MM.1S (cell line): ENCODE data around the gene FARP1.

Experiments
- DNase-seq: peaks from one replicate; pipeline ENCODE4 v3.0.0-alpha.2; 2015
- H2AFZ ChIP-seq: fragments of 300-600 bp; sonication (generic); 2 replicates; pipeline ENCODE4 v1.6.0; 2016; ENCODE audit warnings: antibody characterized with exemption, low read length
- H3F3A ChIP-seq: fragments of 300-600 bp; sonication (generic); 2 replicates; pipeline ENCODE4 v1.6.1; 2016; ENCODE audit warnings: mild to moderate bottlenecking, antibody characterized with exemption, low read length, moderate library complexity, mixed read lengths; ENCODE audit not compliant: insufficient read depth
- H3K27ac ChIP-seq: fragments of 300-600 bp; sonication (generic); 2 replicates; pipeline ENCODE4 v1.5.1; 2016; ENCODE audit warnings: mild to moderate bottlenecking, low read length
- H3K27me3 ChIP-seq: fragments of 300-600 bp; sonication (generic); replicated peaks from 2 replicates; pipeline ENCODE4 v1.6.0; 2016; ENCODE audit warnings: low read length; ENCODE audit not compliant: insufficient read depth
- H3K36me3 ChIP-seq: fragments of 300-600 bp; sonication (generic); replicated peaks from 2 replicates; pipeline ENCODE4 v1.6.1; 2016; ENCODE audit warnings: mild to moderate bottlenecking, low read length, mixed read lengths; ENCODE audit not compliant: insufficient read depth
- H3K4me1 ChIP-seq: fragments of 300-600 bp; sonication (generic); 2 replicates; pipeline ENCODE4 v1.6.1; 2016; ENCODE audit warnings: low read length, mixed read lengths
- H3K4me2 ChIP-seq: fragments of 300-600 bp; sonication (generic); 2 replicates; pipeline ENCODE4 v1.6.0; 2016; ENCODE audit warnings: low read depth, low read length
- H3K4me3 ChIP-seq: fragments of 300-600 bp; sonication (generic); 2 replicates; pipeline ENCODE4 v1.5.1; 2016; ENCODE audit warnings: low read length, mixed read lengths
- H3K79me2 ChIP-seq: fragments of 300-600 bp; sonication (generic); 2 replicates; pipeline ENCODE4 v1.6.1; 2016; ENCODE audit warnings: mixed run types, low read length, mixed read lengths
- H3K9ac ChIP-seq: fragments of 300-600 bp; sonication (generic); 2 replicates; pipeline ENCODE4 v1.6.1; 2016; ENCODE audit warnings: low read length, mixed read lengths
- H3K9me2 ChIP-seq: fragments of 300-600 bp; sonication (generic); replicated peaks from 2 replicates; pipeline ENCODE4 v1.6.1; 2016; ENCODE audit warnings: mild to moderate bottlenecking, low read length, mixed read lengths; ENCODE audit not compliant: insufficient read depth
- H3K9me3 ChIP-seq: fragments of 300-600 bp; sonication (generic); replicated peaks from 2 replicates; pipeline ENCODE4 v1.6.1; 2016; ENCODE audit warnings: mild to moderate bottlenecking, low read length, mixed read lengths; ENCODE audit not compliant: insufficient read depth
- H4K20me1 ChIP-seq: fragments of 300-600 bp; sonication (generic); 2 replicates; pipeline ENCODE4 v1.6.1; 2016; ENCODE audit warnings: mild to moderate bottlenecking, low read length, moderate library complexity, mixed read lengths; ENCODE audit not compliant: insufficient read depth
- EZH2 ChIP-seq: fragments of 300-600 bp; sonication (generic); optimal IDR thresholded peaks from 2 replicates; pipeline ENCODE3; 2017; ENCODE audit warnings: low read depth, mild to moderate bottlenecking, antibody characterized with exemption, low read length, mixed read lengths
- EZH2phosphoT487 ChIP-seq: fragments of 300-600 bp; sonication (generic); IDR thresholded peaks from 2 replicates; pipeline ENCODE4 v1.6.1; 2018; ENCODE audit warnings: antibody characterized with exemption, low read length
- TF ChIP-seq, protein P1 (sequence below): fragments of 300-600 bp; sonication (generic); IDR thresholded peaks from 2 replicates; pipeline ENCODE4 v1.5.1; 2016; ENCODE audit warnings: antibody characterized with exemption, low read length, mixed read lengths

The FARP1 gene

DNA sequence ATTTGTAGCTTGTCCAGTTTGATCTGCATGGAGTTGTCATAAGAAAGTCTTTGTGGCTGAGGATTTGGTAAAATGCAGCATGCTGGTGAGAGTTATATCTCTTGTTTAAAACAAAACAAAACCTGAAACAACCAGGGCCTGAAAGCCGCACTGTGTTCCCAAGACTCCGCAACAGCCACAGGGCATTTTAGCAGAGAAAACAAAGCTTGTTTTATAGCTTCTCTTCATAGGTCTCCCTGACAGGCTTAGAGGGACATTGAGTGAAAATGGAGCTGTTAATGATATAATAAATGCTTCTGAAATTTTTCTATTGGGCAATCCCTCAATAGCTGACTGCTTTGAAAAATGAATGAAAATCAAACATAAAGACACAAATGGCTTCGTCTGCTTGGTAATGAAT lies 182.8 kb downstream of the FARP1 start:
- Histone ChIP-seq H3K4me1 (no peaks in the 10 kb centered on the region), H2AFZ (no peak overlapping the region), H3K9me3 (no peaks in the 10 kb centered on the region), H4K20me1 (no peaks in the 10 kb centered on the region), H3K27ac (no peak overlapping the region), H3K9me2 (no peaks in the 10 kb centered on the region), H3K9ac (no peak overlapping the region), H3F3A (no peaks in the 10 kb centered on the region), H3K36me3 (no peaks in the 10 kb centered on the region), H3K79me2 (no peaks in the 10 kb centered on the region), H3K4me3 (no peak overlapping the region), H3K27me3 (no peaks in the 10 kb centered on the region), H3K4me2 (no peak overlapping the region)
- TF ChIP-seq EZH2phosphoT487 (no peak), EZH2 (no peak)
- TF ChIP-seq, protein P1, sequence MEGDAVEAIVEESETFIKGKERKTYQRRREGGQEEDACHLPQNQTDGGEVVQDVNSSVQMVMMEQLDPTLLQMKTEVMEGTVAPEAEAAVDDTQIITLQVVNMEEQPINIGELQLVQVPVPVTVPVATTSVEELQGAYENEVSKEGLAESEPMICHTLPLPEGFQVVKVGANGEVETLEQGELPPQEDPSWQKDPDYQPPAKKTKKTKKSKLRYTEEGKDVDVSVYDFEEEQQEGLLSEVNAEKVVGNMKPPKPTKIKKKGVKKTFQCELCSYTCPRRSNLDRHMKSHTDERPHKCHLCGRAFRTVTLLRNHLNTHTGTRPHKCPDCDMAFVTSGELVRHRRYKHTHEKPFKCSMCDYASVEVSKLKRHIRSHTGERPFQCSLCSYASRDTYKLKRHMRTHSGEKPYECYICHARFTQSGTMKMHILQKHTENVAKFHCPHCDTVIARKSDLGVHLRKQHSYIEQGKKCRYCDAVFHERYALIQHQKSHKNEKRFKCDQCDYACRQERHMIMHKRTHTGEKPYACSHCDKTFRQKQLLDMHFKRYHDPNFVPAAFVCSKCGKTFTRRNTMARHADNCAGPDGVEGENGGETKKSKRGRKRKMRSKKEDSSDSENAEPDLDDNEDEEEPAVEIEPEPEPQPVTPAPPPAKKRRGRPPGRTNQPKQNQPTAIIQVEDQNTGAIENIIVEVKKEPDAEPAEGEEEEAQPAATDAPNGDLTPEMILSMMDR = no peak
- no peak for DNase-seq

DNA sequence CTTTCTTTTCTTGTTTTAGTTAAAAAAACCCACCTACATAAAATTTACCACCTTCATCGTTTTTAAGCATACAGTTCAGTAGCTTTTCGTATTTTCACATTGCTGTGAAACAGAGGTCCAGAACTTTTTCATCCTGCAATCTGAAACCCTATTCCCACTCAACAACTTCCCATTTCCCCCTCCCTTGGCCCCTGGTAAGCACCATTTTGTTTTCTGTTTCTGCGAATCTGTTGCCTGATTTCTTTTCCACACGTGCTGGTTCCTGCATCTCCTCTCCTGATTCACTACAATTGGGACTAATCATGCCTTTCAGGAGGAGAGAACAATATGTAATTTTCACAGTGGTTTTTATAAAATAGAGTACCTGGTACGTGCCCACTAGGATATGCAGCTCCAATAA lies 183.4 kb downstream of the FARP1 start:
- H3K27me3 ChIP-seq = no peaks in the 10 kb centered on the region

DNA sequence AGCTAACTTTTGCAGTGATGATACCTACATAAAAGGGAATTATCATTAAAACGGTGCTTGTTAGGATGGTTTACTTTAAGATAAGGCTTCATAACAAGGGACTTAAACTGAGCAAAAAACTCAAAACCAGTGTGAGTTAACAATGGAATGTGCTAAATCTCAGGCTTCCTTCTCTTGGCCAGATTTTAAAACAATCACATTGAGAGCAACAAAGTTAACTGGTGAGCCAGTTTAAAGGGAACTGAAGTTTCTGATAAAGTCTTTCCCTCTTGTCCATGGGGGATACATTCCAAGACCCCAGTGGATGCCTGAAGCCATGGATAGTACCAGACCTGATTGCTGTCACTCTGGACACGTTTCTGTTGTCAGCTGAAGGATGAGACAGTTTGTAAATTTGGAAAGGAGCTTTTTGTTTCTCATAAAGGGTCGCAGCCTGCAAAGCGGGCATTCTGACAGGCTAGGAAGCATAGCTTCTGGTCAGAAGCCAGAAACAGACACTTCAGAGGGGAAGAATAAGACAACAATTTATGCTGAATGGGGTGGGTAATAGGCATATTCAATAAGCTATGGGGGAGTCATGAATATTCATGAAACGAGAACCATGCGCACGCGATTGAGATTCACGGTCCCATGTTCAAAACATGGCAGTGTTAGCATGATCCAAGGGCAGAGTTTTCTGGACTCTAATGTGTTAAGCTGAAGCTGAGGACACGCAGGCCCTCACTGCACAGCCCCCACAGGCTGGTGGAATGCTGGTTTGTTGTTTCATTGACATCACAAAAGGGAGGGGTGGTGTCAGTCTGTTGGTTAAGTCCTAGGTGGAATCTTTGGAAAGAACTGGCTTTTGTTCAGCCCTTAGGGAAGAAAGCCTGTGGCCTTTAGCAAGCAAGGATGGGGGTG lies 184.7 kb downstream of the FARP1 start:
- Histone ChIP-seq H3K9me3 (no peaks in the 10 kb centered on the region), H3K4me2 (no peak overlapping the region), H3K9ac (no peak overlapping the region), H3K36me3 (no peaks in the 10 kb centered on the region), H3F3A (no peaks in the 10 kb centered on the region), H3K79me2 (no peaks in the 10 kb centered on the region), H4K20me1 (no peaks in the 10 kb centered on the region), H3K27me3 (no peaks in the 10 kb centered on the region), H3K9me2 (no peaks in the 10 kb centered on the region), H3K27ac (no peak overlapping the region), H2AFZ (no peak overlapping the region), H3K4me1 (no peaks in the 10 kb centered on the region), H3K4me3 (no peak overlapping the region)
- no peak for DNase-seq
- TF ChIP-seq EZH2phosphoT487 = no peak
- TF ChIP-seq, protein P1 = no peak
- TF ChIP-seq EZH2 = no peak

More for the DNA sequence above, 183.4 kb downstream of the FARP1 start:
- Histone ChIP-seq H3K79me2 (no peaks in the 10 kb centered on the region), H3K4me2 (no peak overlapping the region), H3F3A (no peaks in the 10 kb centered on the region), H3K9me2 (no peaks in the 10 kb centered on the region), H3K27ac (no peak overlapping the region), H3K36me3 (no peaks in the 10 kb centered on the region), H2AFZ (no peak overlapping the region), H3K9ac (no peak overlapping the region), H3K9me3 (no peaks in the 10 kb centered on the region), H4K20me1 (no peaks in the 10 kb centered on the region), H3K4me1 (no peaks in the 10 kb centered on the region), H3K4me3 (no peak overlapping the region)
- no peak for TF ChIP-seq EZH2
- no peak for TF ChIP-seq EZH2phosphoT487
- TF ChIP-seq, protein P1 = no peak
- no peak for DNase-seq
